ENCODE measurements around the gene PEX14.

- TF ChIP-seq, protein P1, sequence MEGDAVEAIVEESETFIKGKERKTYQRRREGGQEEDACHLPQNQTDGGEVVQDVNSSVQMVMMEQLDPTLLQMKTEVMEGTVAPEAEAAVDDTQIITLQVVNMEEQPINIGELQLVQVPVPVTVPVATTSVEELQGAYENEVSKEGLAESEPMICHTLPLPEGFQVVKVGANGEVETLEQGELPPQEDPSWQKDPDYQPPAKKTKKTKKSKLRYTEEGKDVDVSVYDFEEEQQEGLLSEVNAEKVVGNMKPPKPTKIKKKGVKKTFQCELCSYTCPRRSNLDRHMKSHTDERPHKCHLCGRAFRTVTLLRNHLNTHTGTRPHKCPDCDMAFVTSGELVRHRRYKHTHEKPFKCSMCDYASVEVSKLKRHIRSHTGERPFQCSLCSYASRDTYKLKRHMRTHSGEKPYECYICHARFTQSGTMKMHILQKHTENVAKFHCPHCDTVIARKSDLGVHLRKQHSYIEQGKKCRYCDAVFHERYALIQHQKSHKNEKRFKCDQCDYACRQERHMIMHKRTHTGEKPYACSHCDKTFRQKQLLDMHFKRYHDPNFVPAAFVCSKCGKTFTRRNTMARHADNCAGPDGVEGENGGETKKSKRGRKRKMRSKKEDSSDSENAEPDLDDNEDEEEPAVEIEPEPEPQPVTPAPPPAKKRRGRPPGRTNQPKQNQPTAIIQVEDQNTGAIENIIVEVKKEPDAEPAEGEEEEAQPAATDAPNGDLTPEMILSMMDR (IDR thresholded peaks at IDR 0.05; ENCODE audit: low read depth, low read length) = no peak
- TF ChIP-seq POLR2A (IDR thresholded peaks at IDR 0.05; ENCODE audit: extremely low read depth, insufficient read length) = no peak
Observed at GRCh38 chr1:10556430-10557005, 81.8 kb downstream of the PEX14 start.
